Urinary bladder (tissue), 4 donors: ENCODE results near the gene CARMIL1. TPM values are rescaled to one million over a fixed set of nuclear protein-coding genes. Genes with fewer than 3 reads are reported as not detected.

Experiments used
- DNase-seq: peaks from one replicate; pipeline ENCODE4 v3.0.0-alpha.2; 2015; ENCODE audit errors: extremely low spot score
- H3K27ac ChIP-seq: one replicate; pipeline ENCODE4 v1.5.1; 2013; ENCODE audit warnings: low read depth, mild to moderate bottlenecking, moderate library complexity
- H3K36me3 ChIP-seq: one replicate; pipeline ENCODE4 v1.6.1; 2013; ENCODE audit warnings: mild to moderate bottlenecking, moderate library complexity; ENCODE audit not compliant: insufficient read depth
- H3K4me1 ChIP-seq: one replicate; pipeline ENCODE4 v1.6.1; 2013; ENCODE audit warnings: mild to moderate bottlenecking, moderate library complexity; ENCODE audit not compliant: insufficient read depth
- H3K4me3 ChIP-seq: one replicate; pipeline ENCODE4 v1.5.1; 2013; ENCODE audit warnings: low read depth, low read length
- WGBS: extraction: QIAGEN DNeasy Blood & Tissue Kit; methylation state at CpG from one replicate; pipeline ENCODE4 v1.1.7; 2013; 5-methylcytosine and 5-hydroxymethylcytosine counted together
- polyA plus RNA-seq: library from polyadenylated mRNA; stranded (reverse); fragments of 200-250 nt; gene quantifications from one replicate; pipeline ENCODE4 v1.2.3, GENCODE V29; 2013
- total RNA-seq: library from RNA; depleted of rRNA; stranded (reverse); fragments of >200 nt; gene quantifications from one replicate; pipeline ENCODE4 v1.2.3, GENCODE V29; 2014
- donor health status: healthy with polysubstance abuse.
- donor health status: healthy.

CARMIL1 gene
- total and polyA plus RNA-seq, 2 donors, result 11.1 to 26.5 TPM

DNA sequence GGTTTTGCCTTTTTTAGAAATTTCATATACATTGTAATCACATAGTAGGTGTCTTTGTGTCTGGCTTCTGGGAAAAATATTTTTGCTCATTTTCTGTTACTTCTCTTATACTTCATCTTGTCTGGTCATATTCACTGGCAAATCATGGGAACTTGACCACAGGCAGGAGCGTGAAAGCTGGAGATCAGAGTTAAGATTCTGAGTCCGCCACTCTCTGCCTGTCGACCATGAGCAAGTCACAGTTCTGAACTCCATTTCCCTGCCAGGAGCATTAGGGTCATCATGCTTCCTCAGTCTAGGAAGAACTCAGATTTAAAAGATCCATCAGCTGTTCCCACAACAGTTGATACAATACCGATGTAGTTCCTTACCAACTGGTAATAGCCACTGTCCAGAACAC lies 360.5 kb downstream of the CARMIL1 start:
- DNase-seq, result no peak
- no peaks in the 10 kb centered on the region for H3K36me3 ChIP-seq
- H3K4me1 ChIP-seq, result no peaks in the 10 kb centered on the region
- no peak overlapping the region for H3K4me3 ChIP-seq
- WGBS, result 86% methylated on average over 4 of the region's 4 CpGs
- H3K27ac ChIP-seq, result no peak overlapping the region

GRCh38 chr6:25640446-25640845 lies 361.3 kb downstream of the CARMIL1 start:
- no peak overlapping the region for H3K4me3 ChIP-seq
- H3K4me1 ChIP-seq, result no peaks in the 10 kb centered on the region
- no peaks in the 10 kb centered on the region for H3K36me3 ChIP-seq
- no peak overlapping the region for H3K27ac ChIP-seq
- no peak for DNase-seq
- 82% methylated on average over 5 of the region's 5 CpGs for WGBS

DNA sequence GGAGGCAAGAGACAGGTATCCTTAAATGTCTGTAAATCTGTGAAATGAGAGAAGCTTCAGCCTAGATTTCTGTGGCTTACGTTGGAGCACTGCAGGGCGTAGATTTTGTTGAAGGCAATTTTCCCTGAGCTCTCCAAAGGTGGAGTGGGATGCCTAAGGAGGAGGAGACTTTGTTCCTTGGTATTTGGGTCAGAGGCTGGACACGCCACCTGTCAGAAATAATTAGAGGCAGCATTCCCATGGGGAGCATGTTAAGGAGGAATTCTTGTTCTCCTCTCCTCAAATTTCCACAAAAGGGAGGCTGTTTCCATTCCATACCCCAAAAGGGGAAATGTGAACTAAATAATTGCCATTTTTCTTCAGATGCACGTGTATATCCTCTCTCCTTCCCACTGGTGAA lies 361.7 kb downstream of the CARMIL1 start:
- no peak overlapping the region for H3K4me3 ChIP-seq
- DNase-seq, result no peak
- no peaks in the 10 kb centered on the region for H3K4me1 ChIP-seq
- 81% methylated on average over 4 of the region's 4 CpGs for WGBS
- H3K36me3 ChIP-seq, result no peaks in the 10 kb centered on the region
- H3K27ac ChIP-seq, result no peak overlapping the region

- H3K36me3 ChIP-seq, result no peaks in the 10 kb centered on the region
- 68% methylated on average over 5 of the region's 5 CpGs for WGBS
- H3K27ac ChIP-seq, result no peak overlapping the region
Observed at GRCh38 chr6:25641377-25641776, 362.2 kb downstream of the CARMIL1 start.

DNA sequence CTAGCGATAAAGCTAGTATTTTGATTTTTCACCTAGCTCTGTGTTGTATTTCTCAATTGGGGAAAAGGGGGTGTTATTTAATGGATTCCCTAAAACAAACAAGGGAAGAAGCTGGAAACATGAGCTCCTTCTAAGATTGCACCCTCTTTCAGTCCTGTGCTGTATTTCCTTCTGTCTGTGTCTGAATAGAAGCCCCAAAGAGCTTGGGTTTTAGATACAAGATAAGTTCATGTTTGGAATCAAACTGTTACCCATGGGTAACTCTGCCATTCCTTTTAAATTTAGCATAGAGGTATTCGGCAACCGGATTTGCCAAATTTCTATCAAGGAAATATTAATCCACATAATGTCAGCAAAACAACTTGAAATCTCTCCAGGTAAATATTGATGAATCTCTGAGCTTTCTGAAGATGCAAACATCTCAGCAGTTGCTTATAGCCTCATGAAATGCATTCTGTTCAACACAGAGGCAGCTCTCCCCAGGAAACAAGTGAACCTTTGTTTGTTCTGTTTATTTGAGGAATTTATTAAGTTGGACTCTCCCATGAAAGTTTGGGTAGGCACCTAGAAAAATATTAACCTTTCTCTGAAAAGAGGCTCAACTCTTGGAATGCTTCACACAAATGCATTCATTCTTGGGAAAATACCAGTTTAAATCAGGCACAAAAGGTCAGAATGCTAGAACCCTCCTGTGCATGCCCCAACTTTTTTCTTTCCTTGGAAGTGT lies 362.9 kb downstream of the CARMIL1 start:
- H3K36me3 ChIP-seq, result no peaks in the 10 kb centered on the region
- H3K27ac ChIP-seq, result no peak overlapping the region
- 90% methylated on average over 3 of the region's 3 CpGs for whole genome bisulfite sequencing
- no peaks in the 10 kb centered on the region for H3K4me1 ChIP-seq
- no peak overlapping the region for H3K4me3 ChIP-seq
- DNase-seq, result no peak

More at GRCh38 chr6:25641377-25641776, 362.2 kb downstream of the CARMIL1 start:
- DNase-seq, result no peak
- no peaks in the 10 kb centered on the region for H3K4me1 ChIP-seq
- H3K4me3 ChIP-seq, result no peak overlapping the region

GRCh38 chr6:25642667-25643328 lies 363.6 kb downstream of the CARMIL1 start:
- H3K4me1 ChIP-seq, result no peaks in the 10 kb centered on the region
- WGBS, result 86% methylated on average over 3 of the region's 3 CpGs

GRCh38 chr6:25645916-25646315 lies 366.7 kb downstream of the CARMIL1 start:
- Histone ChIP-seq H3K36me3 (no peaks in the 10 kb centered on the region), H3K27ac (no peak overlapping the region), H3K4me3 (no peak overlapping the region), H3K4me1 (no peaks in the 10 kb centered on the region)
- 57% methylated on average over 4 of the region's 4 CpGs for whole genome bisulfite sequencing
- no peak for DNase-seq

More at GRCh38 chr6:25642667-25643328, 363.6 kb downstream of the CARMIL1 start:
- Histone ChIP-seq H3K4me3 (no peak overlapping the region), H3K27ac (no peak overlapping the region), H3K36me3 (no peaks in the 10 kb centered on the region)
- DNase-seq, result no peak

DNA sequence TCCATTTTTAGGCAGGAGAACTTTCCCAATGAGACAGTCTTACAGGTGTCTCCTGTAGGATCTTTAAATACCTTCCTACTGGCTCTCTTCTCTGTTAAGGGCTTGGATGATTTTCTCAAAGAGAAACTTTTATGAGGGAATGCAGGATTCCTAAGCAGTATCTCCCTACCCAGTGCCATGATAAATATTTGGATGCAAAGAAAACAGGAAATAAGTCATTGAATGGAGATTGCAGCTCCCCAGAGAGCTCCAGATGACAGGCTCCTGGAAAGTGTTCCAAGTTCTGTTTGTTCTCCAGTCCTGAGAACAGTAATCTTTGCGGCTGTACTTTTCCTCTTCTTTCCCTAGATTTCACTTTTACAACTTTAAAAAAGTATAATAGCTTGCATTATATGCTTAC lies 370.4 kb downstream of the CARMIL1 start:
- Histone ChIP-seq H3K4me3 (no peak overlapping the region), H3K4me1 (no peaks in the 10 kb centered on the region), H3K36me3 (no peaks in the 10 kb centered on the region), H3K27ac (no peak overlapping the region)
- 23% methylated on average over 1 of the region's 1 CpG for WGBS
- DNase-seq, result no peak

DNA sequence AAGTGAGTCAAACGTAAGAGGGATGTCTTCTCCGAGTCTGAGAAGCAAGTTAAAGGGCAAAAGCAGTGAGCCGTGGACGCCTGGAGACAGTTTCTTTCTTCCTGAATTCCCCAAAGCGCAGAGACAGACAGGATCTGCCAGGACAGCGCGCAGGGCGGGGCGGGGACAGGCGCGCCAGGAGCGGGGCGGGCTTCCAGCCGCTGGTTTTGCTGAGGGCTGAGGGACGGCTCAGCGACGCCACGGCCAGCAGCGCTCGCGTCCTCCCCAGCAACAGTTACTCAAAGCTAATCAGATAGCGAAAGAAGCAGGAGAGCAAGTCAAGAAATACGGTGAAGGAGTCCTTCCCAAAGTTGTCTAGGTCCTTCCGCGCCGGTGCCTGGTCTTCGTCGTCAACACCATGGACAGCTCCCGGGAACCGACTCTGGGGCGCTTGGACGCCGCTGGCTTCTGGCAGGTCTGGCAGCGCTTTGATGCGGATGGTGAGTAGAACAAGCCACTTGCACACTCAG lies 372.9 kb downstream of the CARMIL1 start, which contains the start of gene SCGN:
Gene SCGN (plus strand): TSS at position 209 of the 509 bp plus-strand sequence. CDS start 189 bp downstream, at position 398.
- 2% methylated on average over 35 of the region's 35 CpGs for WGBS
- H3K27ac ChIP-seq, result no peak within 1 kb of the TSS
- H3K4me1 ChIP-seq, result no peaks in the 10 kb centered on the region
- no peaks in the 10 kb centered on the region for H3K36me3 ChIP-seq
- H3K4me3 ChIP-seq, result no peak within 1 kb of the TSS
- DNase-seq, result peak; percentile 59

- no peak overlapping the region for H3K4me3 ChIP-seq
- 32% methylated on average over 1 of the region's 1 CpG for WGBS
- H3K4me1 ChIP-seq, result no peaks in the 10 kb centered on the region
- H3K36me3 ChIP-seq, result no peaks in the 10 kb centered on the region
- DNase-seq, result no peak
- H3K27ac ChIP-seq, result no peak overlapping the region
Observed at GRCh38 chr6:25655723-25656122, 376.5 kb downstream of the CARMIL1 start.

- DNase-seq, result no peak
- Histone ChIP-seq H3K4me1 (no peaks in the 10 kb centered on the region), H3K36me3 (no peaks in the 10 kb centered on the region), H3K4me3 (no peak overlapping the region), H3K27ac (no peak overlapping the region)
- 33% methylated on average over 4 of the region's 4 CpGs for WGBS
Observed at GRCh38 chr6:25659633-25660368, 380.6 kb downstream of the CARMIL1 start.

DNA sequence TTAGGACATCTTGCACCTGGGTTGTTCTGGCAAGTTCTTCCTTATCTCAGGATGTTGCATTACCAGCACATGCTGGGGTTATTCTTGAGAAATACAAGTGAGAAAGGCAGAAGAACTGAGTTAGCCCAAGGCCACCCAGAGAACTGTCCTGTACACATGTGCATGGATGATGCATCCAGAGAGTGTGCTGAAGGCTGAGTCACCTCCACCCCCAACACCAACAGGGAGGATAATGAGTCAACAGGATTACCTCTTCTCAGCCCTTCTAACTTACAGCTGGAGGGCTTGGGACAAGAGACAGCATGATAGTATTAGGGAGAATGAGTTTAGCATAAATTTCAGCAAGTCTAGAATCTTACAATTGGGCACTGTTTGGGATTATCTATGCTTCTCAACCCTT lies 381.3 kb downstream of the CARMIL1 start:
- no peak overlapping the region for H3K27ac ChIP-seq
- no peak for DNase-seq
- H3K4me1 ChIP-seq, result no peaks in the 10 kb centered on the region
- no peaks in the 10 kb centered on the region for H3K36me3 ChIP-seq
- no peak overlapping the region for H3K4me3 ChIP-seq

DNA sequence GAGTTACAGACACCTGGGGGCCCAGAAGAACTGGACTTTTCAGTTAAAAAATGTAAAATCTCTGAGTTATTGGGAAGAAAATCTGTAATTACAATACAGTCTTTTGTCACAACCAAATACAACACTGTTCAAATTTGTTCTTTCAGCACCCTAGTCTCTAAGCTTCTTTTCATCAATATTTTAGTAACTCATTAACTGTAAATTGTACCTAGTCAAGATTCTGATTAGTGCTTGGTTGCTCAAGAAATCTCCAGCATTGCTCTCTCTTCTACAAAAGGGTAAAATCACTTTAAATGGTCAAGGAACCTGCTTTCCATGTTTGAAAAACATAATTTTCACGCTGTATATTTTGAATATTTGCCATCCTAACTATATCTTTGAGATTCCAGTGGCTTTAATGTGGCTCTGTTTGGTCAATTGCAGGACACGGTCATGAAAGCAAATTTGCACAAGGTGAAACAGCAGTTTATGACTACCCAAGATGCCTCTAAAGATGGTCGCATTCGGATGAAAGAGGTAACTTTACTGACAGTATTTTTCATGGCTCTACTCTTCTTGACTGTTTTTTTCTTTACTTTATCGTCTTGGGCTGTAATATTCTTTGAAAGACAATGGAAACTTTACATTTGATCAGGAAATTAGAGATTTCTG lies 382.1 kb downstream of the CARMIL1 start:
- Histone ChIP-seq H3K4me1 (no peaks in the 10 kb centered on the region), H3K27ac (no peak overlapping the region), H3K4me3 (no peak overlapping the region), H3K36me3 (no peaks in the 10 kb centered on the region)
- WGBS, result 70% methylated on average over 5 of the region's 5 CpGs
- DNase-seq, result no peak
